NCI-H748 treated with DMSO at 0.1 percent for 48 hours (cell line): ENCODE measurements around the gene RGPD8.

Experiments
- DNase-seq: peaks from one replicate; lab custom pipeline; 2025; lab: John Stamatoyannopoulos, UW

Gene RGPD8

GRCh38 chr2:112322919-112323318, 110.5 kb downstream of the RGPD8 start:
- no peak for DNase-seq

DNA sequence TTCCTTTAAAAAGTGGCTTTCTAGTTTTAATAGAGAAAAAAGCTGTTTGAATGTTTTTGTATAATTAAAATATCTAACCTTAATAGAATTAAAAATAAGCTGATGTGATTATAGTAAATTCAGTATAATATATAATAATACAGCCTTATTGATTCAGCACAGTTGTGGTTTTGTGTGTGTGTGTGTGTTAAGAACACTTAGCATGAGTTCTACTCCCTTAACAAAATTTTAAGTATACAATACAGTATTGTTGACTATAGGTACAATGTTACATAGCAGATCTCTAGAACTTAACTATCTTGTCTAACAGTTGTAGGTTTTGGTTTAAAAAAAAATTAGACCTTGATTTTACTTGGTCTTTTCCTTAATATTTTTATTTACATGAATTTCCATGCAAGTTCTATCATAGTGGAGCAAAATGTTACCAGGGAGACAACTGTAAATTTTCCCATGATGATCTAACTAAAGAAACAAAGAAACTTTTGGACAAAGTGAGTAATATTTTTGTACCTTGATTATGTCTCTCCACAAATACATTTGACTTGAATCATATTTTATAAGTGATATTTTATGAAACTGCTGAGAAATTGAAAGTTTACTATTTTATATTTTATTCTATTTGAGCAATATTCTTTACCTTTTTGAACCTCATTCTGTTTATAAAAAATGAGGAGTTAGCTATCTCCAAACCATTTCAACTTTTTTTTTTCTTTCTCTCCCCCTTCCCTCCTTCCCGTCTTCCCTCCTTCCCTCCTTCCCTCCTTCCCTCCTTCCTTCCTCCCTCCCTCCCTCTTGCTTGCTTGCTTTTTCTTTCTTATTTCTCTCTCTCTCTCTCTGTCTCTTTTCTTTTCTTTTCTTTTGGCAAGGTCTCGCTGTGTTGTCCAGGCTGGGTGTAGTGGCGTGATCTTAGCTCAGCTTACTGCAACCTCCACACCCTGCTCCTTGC, 111.8 kb downstream of the RGPD8 start:
- no peak for DNase-seq
